Naive thymus-derived CD8-positive, alpha-beta T cell (primary cell): Measurements from ENCODE around the gene SCFD1. TPM values are rescaled to one million over a fixed set of nuclear protein-coding genes. Genes with fewer than 3 reads are reported as not detected.
"Not testable (repeated sequence)": the region's sequence is repeated elsewhere in the genome, so short reads cannot be mapped to it uniquely, and the experiment has no call there.

Experiments used
- ATAC-seq, 2 donors: fragments of 150-1000 bp; cut with Tn5 transposase in 1 of 2; sonication (Bioruptor Pico), chemical (Tn5 transposase) in 1 of 2; 1 replicate in 1 of 2; 2 replicates in 1 of 2; pipeline ENCODE4 v1.10.0; 2021; ENCODE audit warnings: mild to moderate bottlenecking in 2 of 2, moderate library complexity in 2 of 2
- POLR2A ChIA-PET: fragments of 350-600 bp; sonication (Branson Sonifier 250); formaldehyde crosslinking; loops from one replicate; lab custom pipeline; 2021; ENCODE audit warnings: antibody characterized with exemption; lab: Charles Lee
- DNase-seq, 10 donors: peaks; one replicate each; pipeline versions ENCODE4 v3.0.0 to v3.0.0-alpha.2; 2020 to 2022
- H3K27ac Mint-ChIP-seq, 10 donors: one replicate each; pipeline ENCODE4 v1.8.0; 2020 to 2022; ENCODE audit warnings: mild to moderate bottlenecking in 10 of 10, mixed read lengths in 10 of 10, moderate library complexity in 4 of 10, inconsistent platforms in 1 of 10
- H3K27me3 Mint-ChIP-seq, 5 donors: one replicate each; pipeline ENCODE4 v1.8.0; 2021 to 2022; ENCODE audit warnings: mixed read lengths in 5 of 5
- H3K36me3 Mint-ChIP-seq, 3 donors: one replicate each; pipeline ENCODE4 v1.8.0; 2020 to 2022; ENCODE audit warnings: mixed read lengths in 3 of 3, mild to moderate bottlenecking in 2 of 3, inconsistent platforms in 1 of 3
- H3K4me1 Mint-ChIP-seq, 4 donors: one replicate each; pipeline ENCODE4 v1.8.0; 2021 to 2022; ENCODE audit warnings: mixed read lengths in 4 of 4
- H3K4me3 Mint-ChIP-seq, 10 donors: one replicate each; pipeline ENCODE4 v1.8.0; 2020 to 2022; ENCODE audit warnings: mild to moderate bottlenecking in 10 of 10, mixed read lengths in 10 of 10, moderate library complexity in 6 of 10, inconsistent platforms in 1 of 10
- H3K9me3 Mint-ChIP-seq, 9 donors: one replicate each; pipeline ENCODE4 v1.8.0; 2020 to 2022; ENCODE audit warnings: mixed read lengths in 9 of 9, mild to moderate bottlenecking in 3 of 9, inconsistent platforms in 1 of 9, moderate library complexity in 1 of 9
- polyA plus RNA-seq, 3 donors: library from polyadenylated mRNA; unstranded; fragments of 300-500 nt; fragmentation: Illumina TruSeq; gene quantifications; one replicate each; pipeline ENCODE4 v1.2.3, GENCODE V29; 2021
- total RNA-seq, 8 experiments: library from RNA in 2 of 8; stranded (reverse) in 2 of 8; gene quantifications; one replicate each; pipeline ENCODE4 v1.2.3 and lab custom pipeline; 2021 to 2026

SCFD1 gene
- total and polyA plus RNA-seq, 5 experiments from 2014 or later = 56.2 to 80.0 (median 62.8) TPM

DNA sequence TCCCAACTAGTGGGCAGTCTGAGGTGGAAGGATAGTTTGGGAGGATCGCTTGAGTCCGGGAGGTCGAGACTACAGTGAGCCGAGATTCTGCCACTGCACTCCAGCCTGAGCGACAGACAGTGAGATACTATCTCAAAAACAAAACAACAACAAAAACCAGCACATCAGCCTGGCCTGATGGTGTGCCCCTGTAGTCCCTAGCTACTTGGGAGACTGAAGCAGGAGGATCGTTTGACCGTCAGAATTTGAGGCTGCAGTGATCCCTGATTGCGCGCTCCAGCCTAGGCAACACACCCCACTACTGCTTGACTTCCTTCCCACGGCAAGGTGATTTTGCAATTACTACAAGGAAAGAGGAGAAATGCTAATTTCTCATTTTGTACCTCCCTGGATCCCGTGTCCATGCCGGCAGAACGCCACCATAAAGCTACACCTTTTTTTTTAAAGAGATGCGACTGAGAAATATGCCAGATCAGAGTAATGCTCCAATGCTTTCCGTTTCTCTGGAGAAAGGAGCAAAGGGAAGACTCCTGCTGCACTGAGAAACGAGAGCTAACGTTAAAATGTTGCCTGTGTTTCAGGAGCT, 672 bp upstream of the SCFD1 start:
- Mint-ChIP-seq H3K4me1 (peaks cover 13 to 44% (median 31%) of the 10 kb centered on the region in 4 donors), H3K27ac (peak overlapping the region; percentile 84 to 99 (median 97)), H3K4me3 (peak overlapping the region; percentile 87 to 100 (median 98)), H3K36me3 (peaks cover 0 to 2% (median 0%) of the 10 kb centered on the region in 3 donors), H3K27me3 (no peaks in the 10 kb centered on the region), H3K9me3 (no peaks in the 10 kb centered on the region)
- POLR2A ChIA-PET = interaction anchor here (0.5 to 1.1 kb wide), 3 partner anchors 31 to 586 kb away, joined by 3 to 6 read pairs (median 4); partner anchors contain the start of gene HECTD1
- DNase-seq (peak in 2 of 10 donors; percentile 8 to 16), ATAC-seq (peak; percentile 4 to 8)

DNA sequence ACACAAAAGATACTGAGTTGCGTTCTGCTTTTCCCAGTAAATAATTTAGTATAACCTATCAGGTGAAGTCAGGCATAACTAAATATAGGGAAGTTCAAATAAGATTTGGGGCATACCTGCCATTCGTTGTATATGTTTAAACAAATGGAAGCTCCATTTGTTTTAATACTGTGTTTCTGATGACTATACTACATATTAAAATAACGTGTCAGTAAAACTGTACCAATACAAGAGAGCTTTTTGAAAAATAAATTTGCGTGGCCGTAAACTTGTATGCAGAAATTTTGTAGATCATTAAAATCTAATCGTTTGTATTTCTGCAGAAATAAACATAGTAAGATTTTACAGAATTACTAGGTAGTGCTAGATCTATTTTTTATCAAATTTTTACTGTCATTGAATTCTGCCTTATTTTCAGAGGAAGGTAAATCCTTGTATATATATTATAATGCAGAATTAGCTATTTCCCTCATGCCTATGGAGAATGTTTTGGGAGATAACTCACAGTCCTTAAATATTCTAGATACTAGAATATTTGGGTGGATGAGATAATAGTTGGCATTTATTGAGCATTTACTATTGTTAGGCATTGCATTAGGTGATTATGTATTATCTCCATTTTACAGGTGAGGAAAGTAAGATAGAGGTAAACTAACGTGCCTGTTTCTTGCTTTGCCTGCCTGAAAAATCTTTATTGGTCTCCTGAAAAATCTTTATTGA, 1.5 kb downstream of the SCFD1 start:
- Mint-ChIP-seq H3K4me1 (peaks cover 21 to 61% (median 46%) of the 10 kb centered on the region in 4 donors), H3K27me3 (no peaks in the 10 kb centered on the region), H3K27ac (peak overlapping the region in 5 of 10 donors; percentile 4 to 99 (median 97)), H3K9me3 (no peaks in the 10 kb centered on the region), H3K4me3 (peak overlapping the region; percentile 58 to 100 (median 96)), H3K36me3 (peaks cover 0 to 11% (median 0%) of the 10 kb centered on the region in 3 donors)
- POLR2A ChIA-PET = interaction anchor here (0.9 to 1.5 kb wide), 2 partner anchors 71 to 1580 kb away, joined by 3 read pairs; no protein-coding TSS in a partner anchor
- no peak for DNase-seq
- no peak for ATAC-seq

DNA sequence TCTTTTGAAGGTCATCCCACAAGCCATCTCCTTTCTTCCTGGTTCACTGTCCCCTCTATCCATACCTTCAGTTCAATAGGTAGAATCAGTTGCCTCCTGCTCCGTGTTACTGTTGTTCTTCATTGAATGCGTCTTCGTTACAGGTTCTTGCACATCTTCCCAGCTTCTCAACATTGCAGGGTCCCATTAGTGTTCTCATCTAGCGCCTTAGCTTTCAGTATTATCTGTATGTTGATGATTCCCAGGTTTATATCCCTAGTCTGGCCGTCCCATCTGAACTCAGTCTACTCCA, 2.0 kb downstream of the SCFD1 start:
- Mint-ChIP-seq H3K27ac (peak overlapping the region in 4 of 10 donors; percentile 7 to 58 (median 26)), H3K4me3 (peak overlapping the region in 9 of 10 donors; percentile 30 to 99 (median 61)), H3K27me3 (no peaks in the 10 kb centered on the region), H3K36me3 (peaks cover 0 to 15% (median 0%) of the 10 kb centered on the region in 3 donors), H3K9me3 (no peaks in the 10 kb centered on the region), H3K4me1 (peaks cover 21 to 65% (median 46%) of the 10 kb centered on the region in 4 donors)
- DNase-seq (no peak), ATAC-seq (no peak)
- POLR2A ChIA-PET = no interaction called here

DNA sequence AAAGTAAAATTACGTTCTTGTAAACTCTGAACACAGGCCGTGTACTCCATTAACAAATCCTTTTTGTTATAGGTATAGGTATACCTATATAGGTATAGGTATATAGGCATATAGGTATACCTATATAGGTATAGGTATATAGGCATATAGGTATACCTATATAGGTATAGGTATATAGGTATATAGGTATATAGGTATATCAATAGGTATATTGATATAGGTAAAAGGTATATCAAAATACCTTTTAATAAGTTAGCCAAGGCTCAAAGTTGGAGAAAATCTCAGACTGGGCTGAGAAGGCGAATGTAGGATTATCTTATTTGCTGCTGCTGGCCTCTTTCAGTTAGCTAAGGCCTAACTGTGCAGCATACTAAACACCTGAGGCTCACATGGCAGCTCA, 3.4 kb downstream of the SCFD1 start:
- DNase-seq = no peak
- POLR2A ChIA-PET = interaction anchor here (0.7 kb wide), 1 partner anchor 67 kb away, joined by 3 read pairs; no protein-coding TSS in a partner anchor
- Mint-ChIP-seq H3K4me1 (peaks cover 21 to 59% (median 46%) of the 10 kb centered on the region in 4 donors), H3K9me3 (no peaks in the 10 kb centered on the region), H3K4me3 (no peak overlapping the region), H3K36me3 (peaks cover 0 to 19% (median 0%) of the 10 kb centered on the region in 3 donors), H3K27me3 (no peaks in the 10 kb centered on the region), H3K27ac (no peak overlapping the region)
- no peak for ATAC-seq

DNA sequence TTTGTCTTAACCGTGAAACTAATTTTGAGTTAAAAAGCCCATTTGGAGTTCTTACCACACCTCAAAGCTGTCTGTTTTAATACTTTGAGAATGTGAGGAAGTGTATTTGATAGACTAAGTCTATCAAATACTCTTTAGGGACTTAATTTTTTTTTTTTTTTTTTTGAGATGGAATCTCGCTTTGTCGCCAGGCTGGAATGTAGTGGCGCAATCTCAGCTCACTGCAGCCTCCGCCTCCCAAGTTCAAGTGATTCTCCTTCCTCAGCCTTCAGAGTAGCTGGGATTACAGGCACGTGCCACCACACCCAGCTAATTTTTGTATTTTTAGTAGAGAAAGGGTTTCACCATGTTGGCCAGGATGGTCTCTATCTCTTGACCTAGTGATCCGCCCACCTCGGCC, 7.3 kb downstream of the SCFD1 start:
- not testable (repeated sequence) for H3K27ac Mint-ChIP-seq, H3K27me3 Mint-ChIP-seq, DNase-seq, ATAC-seq, H3K4me3 Mint-ChIP-seq, H3K9me3 Mint-ChIP-seq
- Mint-ChIP-seq H3K36me3 (peaks cover 0 to 40% (median 7%) of the 10 kb centered on the region in 3 donors), H3K4me1 (peaks cover 14 to 39% (median 30%) of the 10 kb centered on the region in 4 donors)
- POLR2A ChIA-PET = interaction anchor here (0.6 to 0.7 kb wide), 2 partner anchors 259 to 467 kb away, joined by 3 read pairs; no protein-coding TSS in a partner anchor

DNA sequence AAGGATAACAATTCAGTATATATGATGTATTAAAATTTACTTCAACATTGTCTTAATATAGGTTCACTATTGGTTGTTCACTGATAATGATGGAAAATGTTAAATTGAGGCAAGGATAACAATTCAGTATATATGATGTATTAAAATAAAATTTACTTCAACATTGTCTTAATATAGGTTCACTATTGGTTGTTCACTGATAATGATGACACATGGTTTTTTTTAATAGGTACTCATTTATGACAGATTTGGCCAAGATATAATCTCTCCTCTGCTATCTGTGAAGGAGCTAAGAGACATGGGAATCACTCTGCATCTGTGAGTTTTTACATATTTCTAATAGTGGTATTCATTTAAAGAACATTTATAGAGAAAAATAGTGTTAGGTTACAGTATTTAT, 8.1 kb downstream of the SCFD1 start:
- H3K4me3 Mint-ChIP-seq = no peak overlapping the region
- no peaks in the 10 kb centered on the region for H3K27me3 Mint-ChIP-seq
- ATAC-seq (no peak), DNase-seq (no peak)
- POLR2A ChIA-PET = no interaction called here
- H3K9me3 Mint-ChIP-seq = no peaks in the 10 kb centered on the region
- H3K4me1 Mint-ChIP-seq = peaks cover 10 to 33% (median 25%) of the 10 kb centered on the region in 4 donors
- no peak overlapping the region for H3K27ac Mint-ChIP-seq
- peaks cover 0 to 49% (median 7%) of the 10 kb centered on the region in 3 donors for H3K36me3 Mint-ChIP-seq

DNA sequence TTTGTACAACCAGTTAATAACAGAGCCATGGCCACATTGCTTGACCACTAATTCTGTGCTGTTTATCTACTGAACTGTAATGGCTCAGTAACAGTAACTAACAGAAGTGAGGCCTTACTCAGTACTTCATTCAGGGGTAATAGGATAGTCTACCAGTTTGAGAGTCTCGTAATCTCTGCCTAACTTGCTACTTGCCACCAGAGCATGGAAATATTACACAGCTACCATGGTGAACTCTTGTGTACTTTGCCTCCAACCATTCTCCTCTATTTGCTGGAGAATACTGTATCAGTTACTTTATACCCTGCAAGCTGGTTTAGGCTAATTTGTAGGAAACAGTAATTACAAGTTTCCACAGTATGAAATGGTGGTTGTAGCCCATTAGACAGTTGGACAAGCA, 10.6 kb downstream of the SCFD1 start:
- Mint-ChIP-seq H3K36me3 (peaks cover 0 to 68% (median 12%) of the 10 kb centered on the region in 3 donors), H3K27ac (no peak overlapping the region), H3K9me3 (no peaks in the 10 kb centered on the region), H3K4me3 (no peak overlapping the region), H3K4me1 (peaks cover 11 to 29% (median 14%) of the 10 kb centered on the region in 4 donors), H3K27me3 (no peaks in the 10 kb centered on the region)
- POLR2A ChIA-PET = no interaction called here
- no peak for ATAC-seq
- DNase-seq = no peak

DNA sequence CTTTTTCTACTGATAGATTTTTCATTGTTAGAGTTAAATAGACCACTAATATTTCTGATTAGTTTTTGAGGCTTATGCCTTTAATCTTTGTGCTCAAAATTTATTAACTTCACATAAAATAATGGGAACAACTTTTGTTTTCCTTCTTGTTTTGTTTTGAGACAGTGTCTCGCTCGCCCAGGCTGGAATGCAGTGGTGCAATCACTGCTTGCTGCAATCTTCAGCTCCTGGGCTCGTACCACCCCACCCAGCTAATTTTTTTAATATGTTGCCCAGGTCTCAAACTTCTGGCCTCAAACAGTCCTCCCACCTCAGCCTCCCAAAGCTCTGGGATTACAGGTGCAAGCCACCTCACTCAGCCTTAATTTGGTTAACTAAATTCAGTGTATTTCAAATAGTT, 16.8 kb downstream of the SCFD1 start:
- POLR2A ChIA-PET = no interaction called here

DNA sequence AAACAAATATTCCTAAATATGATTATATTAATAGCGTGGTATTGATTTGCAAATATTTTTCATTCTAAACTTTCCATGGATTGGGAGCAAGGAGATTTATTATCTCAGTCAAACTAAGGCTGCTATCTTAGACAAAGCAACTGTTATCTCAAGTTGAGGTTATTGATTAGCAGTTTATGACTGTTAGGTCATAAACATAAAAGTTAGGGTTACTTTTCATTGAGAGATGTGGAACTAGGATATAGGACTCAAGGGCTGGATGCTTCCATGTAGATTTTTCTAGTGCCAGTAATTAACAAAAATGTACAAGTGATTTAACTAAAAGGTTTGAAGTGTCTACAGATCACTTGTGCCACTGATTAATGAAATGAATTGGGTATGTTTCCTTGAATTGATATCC, 19.1 kb downstream of the SCFD1 start:
- ATAC-seq = no peak

More for the DNA sequence above, 16.8 kb downstream of the SCFD1 start:
- Mint-ChIP-seq H3K9me3 (peaks cover 0 to under 1% (median under 1%) of the 10 kb centered on the region in 9 donors), H3K36me3 (peaks cover 7 to 73% (median 19%) of the 10 kb centered on the region in 3 donors), H3K27ac (peak overlapping the region in 1 of 10 donors; percentile 27), H3K4me1 (peaks cover 5 to 17% (median 6%) of the 10 kb centered on the region in 4 donors), H3K27me3 (no peaks in the 10 kb centered on the region), H3K4me3 (no peak overlapping the region)
- ATAC-seq = no peak
- no peak for DNase-seq

DNA sequence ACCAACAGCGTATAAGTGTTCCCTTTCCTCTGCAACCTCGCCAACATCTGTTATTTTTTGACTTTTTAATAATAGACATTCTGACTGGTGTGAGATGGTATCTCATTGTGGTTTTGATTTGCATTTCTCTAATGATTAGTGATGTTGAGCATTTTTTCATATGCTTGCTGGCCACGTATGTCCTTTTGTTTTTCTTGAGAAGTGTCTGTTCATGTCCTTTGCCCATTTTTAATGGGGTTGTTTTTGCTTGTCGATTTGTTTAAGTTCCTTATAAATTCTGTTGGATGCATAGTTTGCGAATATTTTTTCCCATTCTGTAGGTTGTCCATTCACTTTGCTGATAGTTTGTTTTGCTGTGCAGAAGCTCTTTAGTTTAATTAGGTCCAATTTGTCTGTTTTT, 22.3 kb downstream of the SCFD1 start:
- POLR2A ChIA-PET, H3K4me3 Mint-ChIP-seq, H3K27ac Mint-ChIP-seq, H3K4me1 Mint-ChIP-seq, H3K27me3 Mint-ChIP-seq, ATAC-seq, DNase-seq: not testable (repeated sequence)
- H3K9me3 Mint-ChIP-seq = peaks cover 0 to 18% (median 7%) of the 10 kb centered on the region in 9 donors
- peaks cover 30 to 75% (median 33%) of the 10 kb centered on the region in 3 donors for H3K36me3 Mint-ChIP-seq

More for the DNA sequence above, 19.1 kb downstream of the SCFD1 start:
- H3K36me3 Mint-ChIP-seq = peaks cover 26 to 75% (median 39%) of the 10 kb centered on the region in 3 donors
- H3K27ac Mint-ChIP-seq = peak overlapping the region in 1 of 10 donors; percentile 17
- no peaks in the 10 kb centered on the region for H3K27me3 Mint-ChIP-seq
- H3K9me3 Mint-ChIP-seq = peaks cover 0 to 18% (median 7%) of the 10 kb centered on the region in 9 donors
- H3K4me1 Mint-ChIP-seq = peaks cover 6 to 15% (median 8%) of the 10 kb centered on the region in 4 donors
- POLR2A ChIA-PET = no interaction called here
- no peak overlapping the region for H3K4me3 Mint-ChIP-seq
- DNase-seq = no peak

DNA sequence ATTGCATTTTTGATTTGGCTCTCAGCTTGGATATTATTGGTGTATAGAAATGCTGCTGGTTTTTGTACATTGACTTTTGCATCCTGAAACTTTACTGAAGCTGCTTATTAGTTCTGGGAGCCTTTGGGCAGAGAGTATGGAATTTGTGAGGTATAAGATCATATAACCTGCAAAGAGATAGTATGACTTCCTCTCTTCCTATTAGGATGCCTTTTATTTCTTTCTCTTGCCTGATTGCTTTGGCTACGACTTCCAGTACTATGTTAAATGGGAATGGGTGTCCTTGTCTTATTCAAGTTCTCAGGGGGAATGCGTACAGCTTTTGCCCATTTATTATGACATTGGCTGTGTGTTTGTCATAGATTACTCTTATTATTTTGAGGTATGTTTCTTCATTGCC, 23.5 kb downstream of the SCFD1 start:
- H3K36me3 Mint-ChIP-seq = peaks cover 30 to 78% (median 37%) of the 10 kb centered on the region in 3 donors
- peaks cover 0 to 6% (median 6%) of the 10 kb centered on the region in 4 donors for H3K4me1 Mint-ChIP-seq
- DNase-seq (no peak), ATAC-seq (no peak)
- H3K27ac Mint-ChIP-seq = peak overlapping the region in 2 of 10 donors; percentile 1 to 29
- POLR2A ChIA-PET = no interaction called here
- H3K27me3 Mint-ChIP-seq = no peaks in the 10 kb centered on the region
- peaks cover 0 to 18% (median 7%) of the 10 kb centered on the region in 9 donors for H3K9me3 Mint-ChIP-seq
- H3K4me3 Mint-ChIP-seq = no peak overlapping the region

DNA sequence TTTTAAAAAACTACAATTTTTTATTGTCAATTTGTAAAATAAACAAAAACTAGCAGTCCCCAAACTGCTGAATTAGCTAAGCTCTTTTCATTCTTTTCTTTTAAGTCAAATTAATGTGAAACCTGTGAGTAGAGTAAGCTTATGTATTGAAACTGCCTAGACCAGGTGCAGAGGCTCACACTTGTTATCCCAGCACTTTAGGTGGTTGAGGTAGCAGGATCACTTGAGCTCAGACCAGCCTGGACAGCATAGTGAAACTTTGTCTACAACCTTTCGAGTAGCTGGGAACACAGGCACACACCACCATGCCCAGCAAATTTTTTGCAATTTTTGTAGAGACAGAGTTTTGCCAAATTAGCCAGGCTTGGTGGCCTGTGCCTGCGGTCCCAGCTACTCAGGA, 26.4 kb downstream of the SCFD1 start:
- H3K9me3 Mint-ChIP-seq = peaks cover 0 to 18% (median 7%) of the 10 kb centered on the region in 9 donors
- ATAC-seq = no peak
- no peak overlapping the region for H3K4me3 Mint-ChIP-seq
- H3K36me3 Mint-ChIP-seq = peaks cover 24 to 83% (median 38%) of the 10 kb centered on the region in 3 donors
- no peak for DNase-seq
- H3K27me3 Mint-ChIP-seq = no peaks in the 10 kb centered on the region
- peaks cover 0 to 6% (median 6%) of the 10 kb centered on the region in 4 donors for H3K4me1 Mint-ChIP-seq
- no peak overlapping the region for H3K27ac Mint-ChIP-seq
- POLR2A ChIA-PET = interaction anchor here (0.7 kb wide), 1 partner anchor 42 kb away, joined by 3 read pairs; no protein-coding TSS in a partner anchor
